IMR-90 (cell line): ENCODE results near the gene SOBP. TPM values are rescaled to one million over a fixed set of nuclear protein-coding genes. Genes with fewer than 3 reads are reported as not detected.

Experiments
- ATAC-seq: fragments of 200-7000 bp; cut with Tn5 transposase; 2 replicates; pipeline ENCODE4 v1.9.1; 2020; ENCODE audit warnings: low read depth, mild to moderate bottlenecking, moderate library complexity
- BruUV-seq: library from RNA; stranded (reverse); fragments of 400-500 nt; replicated peaks from 2 replicates; lab custom pipeline; 2021; lab: Mats Ljungman, UMichigan
- CTCF ChIA-PET: fragments of 300-600 bp; formaldehyde crosslinking; extraction: SDS; loops from one replicate; lab custom pipeline; 2021; ENCODE audit warnings: antibody characterized with exemption; lab: Yijun Ruan, JAX
- POLR2A ChIA-PET: fragments of 300-600 bp; sonication (Branson Sonifier 250); formaldehyde crosslinking; loops from one replicate; lab custom pipeline; 2022; ENCODE audit warnings: antibody characterized with exemption; ENCODE audit not compliant: unreplicated experiment; lab: Charles Lee
- DNase-seq: peaks from one replicate; pipeline ENCODE4 v3.0.0; 2013
- H2AFZ ChIP-seq: replicated peaks from 2 replicates; pipeline ENCODE3; 2013; ENCODE audit warnings: low read length, mild to moderate bottlenecking; ENCODE audit not compliant: poor library complexity
- H2AK5ac ChIP-seq: 2 replicates; pipeline ENCODE4 v1.6.1; 2013; ENCODE audit warnings: low read depth, low read length, inconsistent platforms
- H2AK9ac ChIP-seq: replicated peaks from 2 replicates; pipeline ENCODE3; 2013; ENCODE audit warnings: mild to moderate bottlenecking, low read depth, low read length, moderate library complexity; ENCODE audit not compliant: poor library complexity
- H2BK120ac ChIP-seq: 2 replicates; pipeline ENCODE4 v1.6.1; 2013; ENCODE audit warnings: low read depth, low read length, inconsistent platforms
- H2BK15ac ChIP-seq: 3 replicates; pipeline ENCODE4 v1.6.1; 2013; ENCODE audit warnings: low read depth, low read length, inconsistent platforms
- H2BK20ac ChIP-seq: 2 replicates; pipeline ENCODE4 v1.6.1; 2013; ENCODE audit warnings: low read depth, mild to moderate bottlenecking, inconsistent platforms, low read length, moderate library complexity
- H2BK5ac ChIP-seq: 2 replicates; pipeline ENCODE4 v1.6.1; 2013; ENCODE audit warnings: mild to moderate bottlenecking, low read depth, low read length, inconsistent platforms; ENCODE audit not compliant: poor library complexity, severe bottlenecking
- H3K14ac ChIP-seq: replicated peaks from 2 replicates; pipeline ENCODE4 v1.6.1; 2013; ENCODE audit warnings: low read depth, low read length, inconsistent platforms
- H3K18ac ChIP-seq: 2 replicates; pipeline ENCODE4 v1.6.1; 2013; ENCODE audit warnings: low read depth, low read length, control low read depth
- H3K23ac ChIP-seq: 2 replicates; pipeline ENCODE4 v1.6.1; 2013; ENCODE audit warnings: low read depth, low read length, inconsistent platforms
- H3K27ac ChIP-seq: 2 replicates; pipeline ENCODE4 v1.5.1; 2013; ENCODE audit warnings: mild to moderate bottlenecking, control low read depth, low read length; ENCODE audit not compliant: insufficient read depth
- H3K27me3 ChIP-seq: 2 replicates; pipeline ENCODE4 v1.6.1; 2013; ENCODE audit warnings: low read length; ENCODE audit not compliant: control insufficient read depth, insufficient read depth
- H3K36me3 ChIP-seq: 2 replicates; pipeline ENCODE4 v1.6.1; 2013; ENCODE audit warnings: low read length, mixed read lengths; ENCODE audit not compliant: control insufficient read depth, insufficient read depth
- H3K4ac ChIP-seq: 2 replicates; pipeline ENCODE4 v1.6.1; 2013; ENCODE audit warnings: low read depth, low read length, inconsistent platforms
- H3K4me1 ChIP-seq: 2 replicates; pipeline ENCODE4 v1.6.1; 2013; ENCODE audit warnings: low read length, mixed read lengths; ENCODE audit not compliant: control insufficient read depth, insufficient read depth
- H3K4me2 ChIP-seq: 2 replicates; pipeline ENCODE4 v1.6.1; 2013; ENCODE audit warnings: low read depth, mild to moderate bottlenecking, control low read depth, low read length, moderate library complexity
- H3K4me3 ChIP-seq: 2 replicates; pipeline ENCODE4 v1.5.1; 2013; ENCODE audit warnings: low read depth, mild to moderate bottlenecking, control low read depth, low read length, moderate library complexity; ENCODE audit not compliant: insufficient read depth
- H3K56ac ChIP-seq: 2 replicates; pipeline ENCODE4 v1.6.1; 2013; ENCODE audit warnings: low read length, inconsistent platforms; ENCODE audit not compliant: insufficient read depth; ENCODE audit errors: extremely low read depth
- H3K79me1 ChIP-seq, 2 experiments: 2 replicates each; pipeline ENCODE4 v1.6.1; 2013; ENCODE audit warnings: low read length in 2 of 2, inconsistent platforms in 1 of 2, low read depth in 1 of 2
- H3K9ac ChIP-seq: 2 replicates; pipeline ENCODE4 v1.6.1; 2013; ENCODE audit warnings: low read depth, low read length, control low read depth
- H3K9me1 ChIP-seq: 2 replicates; pipeline ENCODE4 v1.6.1; 2013; ENCODE audit warnings: low read length, inconsistent platforms; ENCODE audit not compliant: insufficient read depth
- H3K9me3 ChIP-seq: 2 replicates; pipeline ENCODE4 v1.6.1; 2013; ENCODE audit warnings: low read length; ENCODE audit not compliant: control insufficient read depth, insufficient read depth
- H4K20me1 ChIP-seq: 2 replicates; pipeline ENCODE4 v1.6.1; 2013; ENCODE audit warnings: low read length, inconsistent platforms; ENCODE audit not compliant: insufficient read depth
- H4K5ac ChIP-seq: 2 replicates; pipeline ENCODE4 v1.6.1; 2013; ENCODE audit warnings: mild to moderate bottlenecking, low read depth, low read length, control low read depth
- H4K8ac ChIP-seq, 2 experiments: 2 replicates each; pipeline ENCODE4 v1.6.1; 2013; ENCODE audit warnings: low read depth in 2 of 2, low read length in 2 of 2, control low read depth in 1 of 2, inconsistent platforms in 1 of 2
- H4K91ac ChIP-seq: 2 replicates; pipeline ENCODE4 v1.6.1; 2013; ENCODE audit warnings: low read depth, low read length, inconsistent platforms; ENCODE audit not compliant: insufficient read depth
- BHLHE40 ChIP-seq: fragments of 150-350 bp; IDR thresholded peaks from 2 replicates; pipeline ENCODE4 v1.6.1; 2016; ENCODE audit warnings: mild to moderate bottlenecking, low read depth, low read length
- RAD21 ChIP-seq: IDR thresholded peaks from 2 replicates; pipeline ENCODE4 v1.6.1; 2012; ENCODE audit warnings: low read length, improper control_type of control experiment
- SMC3 ChIP-seq: fragments of 150-350 bp; IDR thresholded peaks from 2 replicates; pipeline ENCODE4 v1.6.1; 2016; ENCODE audit warnings: low read depth, mild to moderate bottlenecking, antibody characterized with exemption, low read length, moderate library complexity
- WGBS, 2 experiments: methylation state at CpG; one replicate each; pipeline versions ENCODE4 v1.1.5 to v1.1.7; 2013; ENCODE audit warnings: missing lambda C conversion rate in 2 of 2; ENCODE audit not compliant: insufficient read length in 1 of 2; ENCODE audit errors: extremely low coverage in 2 of 2; 5-methylcytosine and 5-hydroxymethylcytosine counted together
- dilution Hi-C: fragments of 300-500 bp; cut with HindIII; formaldehyde crosslinking; loops from one replicate; pipeline ENCODE4 v1.14.3; 2018; ENCODE audit warnings: low sequenced_read_pairs; ENCODE audit not compliant: unreplicated experiment
- in situ Hi-C: fragments of 300-500 bp; cut with MboI; formaldehyde crosslinking; loops from 3 replicates; pipeline ENCODE4 v1.14.3; 2019; ENCODE audit warnings: low sequenced_read_pairs, inconsistent platforms, mixed read lengths
- intact Hi-C: fragments of 100-400 bp; cut with micrococcal nuclease; formaldehyde crosslinking; loops from 2 replicates; pipeline ENCODE4 v1.10.0; 2022
- polyA plus RNA-seq, 3 experiments: library from polyadenylated mRNA; depleted of rRNA; stranded (reverse); fragments of >200 nt; gene quantifications; 2 replicates each; pipeline ENCODE4 v1.2.3, GENCODE V29; 2012; ENCODE audit warnings: low replicate concordance in 1 of 3
- total RNA-seq: library from RNA; depleted of rRNA; stranded (reverse); fragments of >200 nt; gene quantifications from 2 replicates; pipeline ENCODE4 v1.2.3, GENCODE V29; 2012

Gene SOBP
- total and polyA plus RNA-seq, 2 of the 4 experiments (the other 2 are of a cell fraction), result 0.60 to 0.72 TPM

- peaks cover 1% of the 10 kb centered on the region; the same call in 1 of the 2 replicates for H3K36me3 ChIP-seq
- no peaks in the 10 kb centered on the region for H3K9me3 ChIP-seq
- H3K18ac ChIP-seq, result no peak overlapping the region
- H3K14ac ChIP-seq, result no peak overlapping the region
- no peak overlapping the region for H4K91ac ChIP-seq
- CTCF ChIA-PET, result no interaction called here
- no peaks in the 10 kb centered on the region for H3K9me1 ChIP-seq
- no peak overlapping the region for H2BK5ac ChIP-seq
- POLR2A ChIA-PET, result no interaction called here
- H4K8ac ChIP-seq, result no peak overlapping the region
- ATAC-seq (no peak), DNase-seq (no peak)
- H3K56ac ChIP-seq, result no peak overlapping the region
- H4K20me1 ChIP-seq, result no peaks in the 10 kb centered on the region
- H3K27ac ChIP-seq, result no peak overlapping the region
- no peaks in the 10 kb centered on the region for H3K27me3 ChIP-seq
- no peak overlapping the region for H2AFZ ChIP-seq
- TF ChIP-seq RAD21 (no peak), BHLHE40 (no peak), SMC3 (no peak)
- no peak overlapping the region for H4K5ac ChIP-seq
- H3K9ac ChIP-seq, result no peak overlapping the region
- H3K4me3 ChIP-seq, result no peak overlapping the region
- H3K4me1 ChIP-seq, result peaks cover 2% of the 10 kb centered on the region; the same call in 1 of the 2 replicates
- H2BK20ac ChIP-seq, result no peak overlapping the region
- no peak overlapping the region for H3K23ac ChIP-seq
- BruUV-seq, result no TSS peak
- in situ Hi-C loops (no loop called here), intact Hi-C loops (no loop called here), dilution Hi-C loops (no loop called here)
- no peak overlapping the region for H2AK5ac ChIP-seq
- no CpG with 5 or more reads among the region's 1 CpG for WGBS, 2 experiments
- no peak overlapping the region for H2BK120ac ChIP-seq
- H2AK9ac ChIP-seq, result no peak overlapping the region
- no peak overlapping the region for H3K4me2 ChIP-seq
- H2BK15ac ChIP-seq, result no peak overlapping the region
- H3K79me1 ChIP-seq, result no peaks in the 10 kb centered on the region
- no peak overlapping the region for H3K4ac ChIP-seq
Observed at GRCh38 chr6:107535626-107536025, 45.7 kb downstream of the SOBP start.
